ENCODE data around the gene SPG11. TPM values are rescaled to one million over a fixed set of nuclear protein-coding genes. Genes with fewer than 3 reads are reported as not detected.

The SPG11 gene
- total RNA-seq, 4 donors from 2014 or later: 123 to 182 (median 168) TPM

DNA sequence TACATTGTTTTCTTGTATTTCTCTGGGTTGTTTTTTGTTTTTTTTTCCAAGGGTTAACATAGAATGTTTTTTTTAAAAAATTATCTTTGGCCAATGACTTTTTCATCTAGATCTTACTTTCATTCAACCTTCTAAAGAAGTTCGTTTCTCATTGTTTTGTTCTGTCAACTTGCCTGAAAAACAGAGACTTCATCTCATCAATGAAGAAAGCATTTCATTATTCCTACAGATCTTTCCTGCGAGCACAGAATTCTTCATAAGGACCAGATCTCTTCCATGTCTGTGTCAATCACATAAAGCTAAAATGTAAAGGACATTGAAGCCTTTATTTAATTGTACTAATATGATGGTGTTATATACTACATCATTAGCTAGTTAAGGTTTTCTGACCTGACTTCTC is 136.2 kb downstream of the SPG11 start:
- DNase-seq: no peak
- intact Hi-C loops (cut with DNase I): no loop called here
- H3K27ac ChIP-seq: no peak overlapping the region
- H3K36me3 ChIP-seq: peaks cover 7 to 9% of the 10 kb centered on the region in 2 donors
- H3K4me1 ChIP-seq: no peaks in the 10 kb centered on the region
- H3K4me3 ChIP-seq (replicated peaks in 1 of 3): no peak overlapping the region
- TF ChIP-seq, protein P1, sequence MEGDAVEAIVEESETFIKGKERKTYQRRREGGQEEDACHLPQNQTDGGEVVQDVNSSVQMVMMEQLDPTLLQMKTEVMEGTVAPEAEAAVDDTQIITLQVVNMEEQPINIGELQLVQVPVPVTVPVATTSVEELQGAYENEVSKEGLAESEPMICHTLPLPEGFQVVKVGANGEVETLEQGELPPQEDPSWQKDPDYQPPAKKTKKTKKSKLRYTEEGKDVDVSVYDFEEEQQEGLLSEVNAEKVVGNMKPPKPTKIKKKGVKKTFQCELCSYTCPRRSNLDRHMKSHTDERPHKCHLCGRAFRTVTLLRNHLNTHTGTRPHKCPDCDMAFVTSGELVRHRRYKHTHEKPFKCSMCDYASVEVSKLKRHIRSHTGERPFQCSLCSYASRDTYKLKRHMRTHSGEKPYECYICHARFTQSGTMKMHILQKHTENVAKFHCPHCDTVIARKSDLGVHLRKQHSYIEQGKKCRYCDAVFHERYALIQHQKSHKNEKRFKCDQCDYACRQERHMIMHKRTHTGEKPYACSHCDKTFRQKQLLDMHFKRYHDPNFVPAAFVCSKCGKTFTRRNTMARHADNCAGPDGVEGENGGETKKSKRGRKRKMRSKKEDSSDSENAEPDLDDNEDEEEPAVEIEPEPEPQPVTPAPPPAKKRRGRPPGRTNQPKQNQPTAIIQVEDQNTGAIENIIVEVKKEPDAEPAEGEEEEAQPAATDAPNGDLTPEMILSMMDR (IDR thresholded peaks at IDR 0.05): no peak
- no peak for TF ChIP-seq POLR2A (IDR thresholded peaks at IDR 0.05)
- H3K9me3 ChIP-seq: no peaks in the 10 kb centered on the region
- 87 to 89% methylated on average over 2 of the region's 2 CpGs for WGBS, 2 donors
- no peaks in the 10 kb centered on the region for H3K27me3 ChIP-seq

DNA sequence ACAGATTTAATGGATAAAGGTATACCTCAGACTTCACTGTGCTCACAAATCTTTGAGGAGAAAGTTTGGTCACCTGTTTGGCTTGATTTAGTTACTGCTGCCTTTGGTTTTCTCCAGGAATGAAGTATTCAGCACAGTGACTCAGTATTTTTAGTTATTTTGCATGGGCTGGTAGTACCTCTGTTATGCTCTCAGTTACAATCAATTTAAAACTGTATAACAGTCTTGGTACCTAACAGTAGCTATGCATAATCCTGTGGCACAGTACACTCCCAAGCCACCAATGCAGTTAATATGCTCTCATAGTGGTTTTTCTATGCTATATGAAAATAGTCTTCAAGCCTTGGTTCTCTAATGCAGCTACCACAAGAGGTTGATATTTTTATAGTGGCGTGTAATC is 138.4 kb downstream of the SPG11 start:
- WGBS, 2 donors: 97 to 100% methylated on average over 1 of the region's 1 CpG
- peaks cover 9 to 10% of the 10 kb centered on the region in 2 donors for H3K36me3 ChIP-seq
- H3K9me3 ChIP-seq: no peaks in the 10 kb centered on the region
- no peak for TF ChIP-seq POLR2A (IDR thresholded peaks at IDR 0.05)
- TF ChIP-seq, protein P1 (IDR thresholded peaks at IDR 0.05): no peak
- H3K27me3 ChIP-seq: no peaks in the 10 kb centered on the region
- no peak overlapping the region for H3K4me3 ChIP-seq (replicated peaks in 1 of 3)
- intact Hi-C loops (cut with DNase I): no loop called here
- DNase-seq: no peak
- no peak overlapping the region for H3K27ac ChIP-seq
- no peaks in the 10 kb centered on the region for H3K4me1 ChIP-seq

DNA sequence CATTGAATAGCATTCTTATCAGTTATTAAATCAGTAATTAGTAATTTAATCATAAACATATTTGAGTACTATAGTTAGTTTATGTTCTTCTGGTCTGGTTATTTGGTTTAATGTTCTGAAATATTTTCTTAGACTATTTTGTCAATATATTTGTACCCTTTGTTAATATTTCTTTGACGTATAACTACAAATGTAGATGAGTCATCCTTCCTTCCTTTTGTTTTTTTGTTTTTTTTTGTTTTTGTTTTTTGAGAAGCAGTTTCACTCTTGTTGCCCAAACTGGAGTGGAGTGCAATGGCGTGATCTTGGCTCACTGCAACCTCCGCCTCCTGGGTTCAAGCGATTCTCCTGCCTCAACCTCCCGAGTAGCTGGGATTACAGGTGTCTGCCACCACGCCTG is 143.9 kb downstream of the SPG11 start:
- WGBS, 2 donors: 93 to 94% methylated on average over 6 of the region's 6 CpGs
- Histone ChIP-seq H3K27ac (no peak overlapping the region), H3K36me3 (peaks cover 15 to 24% of the 10 kb centered on the region in 2 donors), H3K4me1 (no peaks in the 10 kb centered on the region), H3K4me3 (replicated peaks in 1 of 3) (no peak overlapping the region), H3K27me3 (no peaks in the 10 kb centered on the region), H3K9me3 (no peaks in the 10 kb centered on the region)
- no peak for TF ChIP-seq POLR2A (IDR thresholded peaks at IDR 0.05)
- TF ChIP-seq, protein P1 (IDR thresholded peaks at IDR 0.05): no peak
- no peak for DNase-seq
- intact Hi-C loops (cut with DNase I): no loop called here

GRCh38 chr15:44516436-44516835 is 147.0 kb downstream of the SPG11 start:
- TF ChIP-seq POLR2A (IDR thresholded peaks at IDR 0.05): no peak
- TF ChIP-seq, protein P1 (IDR thresholded peaks at IDR 0.05): no peak
- Histone ChIP-seq H3K27me3 (no peaks in the 10 kb centered on the region), H3K4me1 (no peaks in the 10 kb centered on the region), H3K9me3 (no peaks in the 10 kb centered on the region), H3K27ac (no peak overlapping the region), H3K4me3 (replicated peaks in 1 of 3) (no peak overlapping the region), H3K36me3 (peaks cover 8 to 15% of the 10 kb centered on the region in 2 donors)
- no peak for DNase-seq
- intact Hi-C loops (cut with DNase I): no loop called here

Small RNAs within 50 kb of the gene (small RNA-seq; reads per million reads assigned to genes)
- not detected for gene RF00019

Other genes with a start within 250 kb of the SPG11 start
- 10 to 100 TPM; 26.7 to 71.4 (median 53.5) TPM for gene CTDSPL2, start 236.0 kb downstream of the SPG11 start, total RNA-seq
- 10 to 100 TPM; 36.7 to 50.7 (median 39.3) TPM for gene EIF3J, start 126.5 kb downstream of the SPG11 start, total RNA-seq
- gene PATL2, start 47.7 kb upstream of the SPG11 start, total RNA-seq: 1 to 10 TPM in 3 of 4 donors, under 1 TPM in 1; 0.22 to 3.8 (median 1.7) TPM
- gene B2M, start 47.9 kb upstream of the SPG11 start, total RNA-seq: 1,000 to 10,000 TPM; 2,538 to 3,855 (median 2,897) TPM
- 10 to 100 TPM; 13.3 to 23.6 (median 15.9) TPM for gene TRIM69, start 72.9 kb upstream of the SPG11 start, total RNA-seq

Data from thyroid gland (tissue), 4 donors.